ENCODE results near the gene TBXAS1.

DNA sequence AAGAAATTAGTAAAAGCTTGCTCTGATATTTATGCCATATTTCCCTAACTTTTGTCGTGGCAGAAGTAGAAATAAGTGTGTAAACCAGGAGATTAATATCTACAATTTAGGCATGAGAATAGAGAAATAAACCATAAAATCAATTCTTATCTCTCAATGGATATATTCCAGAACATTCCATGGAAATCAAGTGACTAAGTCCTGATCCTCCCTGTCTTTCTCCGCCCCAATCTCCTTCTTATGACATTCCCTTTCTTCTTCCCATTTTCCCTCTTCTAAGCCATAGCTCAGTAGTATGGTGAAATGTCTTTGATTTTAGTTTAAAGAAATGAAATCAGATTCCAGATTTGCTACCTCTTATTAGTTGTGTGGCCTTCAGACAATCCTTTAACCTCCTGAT, 88.8 kb downstream of the TBXAS1 start:
- TF ChIP-seq, protein P1, sequence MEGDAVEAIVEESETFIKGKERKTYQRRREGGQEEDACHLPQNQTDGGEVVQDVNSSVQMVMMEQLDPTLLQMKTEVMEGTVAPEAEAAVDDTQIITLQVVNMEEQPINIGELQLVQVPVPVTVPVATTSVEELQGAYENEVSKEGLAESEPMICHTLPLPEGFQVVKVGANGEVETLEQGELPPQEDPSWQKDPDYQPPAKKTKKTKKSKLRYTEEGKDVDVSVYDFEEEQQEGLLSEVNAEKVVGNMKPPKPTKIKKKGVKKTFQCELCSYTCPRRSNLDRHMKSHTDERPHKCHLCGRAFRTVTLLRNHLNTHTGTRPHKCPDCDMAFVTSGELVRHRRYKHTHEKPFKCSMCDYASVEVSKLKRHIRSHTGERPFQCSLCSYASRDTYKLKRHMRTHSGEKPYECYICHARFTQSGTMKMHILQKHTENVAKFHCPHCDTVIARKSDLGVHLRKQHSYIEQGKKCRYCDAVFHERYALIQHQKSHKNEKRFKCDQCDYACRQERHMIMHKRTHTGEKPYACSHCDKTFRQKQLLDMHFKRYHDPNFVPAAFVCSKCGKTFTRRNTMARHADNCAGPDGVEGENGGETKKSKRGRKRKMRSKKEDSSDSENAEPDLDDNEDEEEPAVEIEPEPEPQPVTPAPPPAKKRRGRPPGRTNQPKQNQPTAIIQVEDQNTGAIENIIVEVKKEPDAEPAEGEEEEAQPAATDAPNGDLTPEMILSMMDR (IDR thresholded peaks at IDR 0.05): no peak
- no peak for TF ChIP-seq POLR2AphosphoS5 (IDR thresholded peaks at IDR 0.05)
- no peak for TF ChIP-seq EP300 (IDR thresholded peaks at IDR 0.05)

Measured in esophagus muscularis mucosa (tissue), 4 donors.